ENCODE measurements around the gene PPEF1. TPM values are rescaled to one million over a fixed set of nuclear protein-coding genes. Genes with fewer than 3 reads are reported as not detected.

The PPEF1 gene
- total and polyA plus RNA-seq, 2 of the 8 experiments (the other 6 are each of a cell fraction or from before 2014, with no cell fraction given): 0.08 to 0.30 TPM

- ChIA-PET POLR2A (ENCODE audit: partially characterized antibody) (no interaction called here), CTCF (ENCODE audit: partially characterized antibody) (interaction anchor here (0.5 to 3.5 kb wide), 19 partner anchors 10 to 428 kb away, joined by 3 to 15 read pairs (median 3); partner anchors contain the start of gene PPEF1)
- Histone ChIP-seq H3K9ac (replicated peaks in 1 of 4; ENCODE audit: extremely low read depth in 1 of 4, low read depth in 3 of 4, low read length in 3 of 4) (no peak overlapping the region), H4K20me1 (replicated peaks in 1 of 2; ENCODE audit: control insufficient read depth in 1 of 2, insufficient read depth in 2 of 2, low read length in 2 of 2) (no peaks in the 10 kb centered on the region), H2AK5ac (ENCODE audit: low read depth, low read length) (no peak overlapping the region), H2BK120ac (replicated peaks; ENCODE audit: low read depth, low read length) (no peak overlapping the region), H3K4me1 (replicated peaks in 1 of 4; ENCODE audit: control insufficient read depth in 3 of 4, insufficient read depth in 4 of 4, low read length in 3 of 4) (no peaks in the 10 kb centered on the region; a peak in 1 of 7 replicates), H3K18ac (ENCODE audit: extremely low read depth, low read length) (no peak overlapping the region), H4K91ac (replicated peaks; ENCODE audit: insufficient read length, low read length) (no peak overlapping the region), H3K23ac (ENCODE audit: insufficient read length) (no peak overlapping the region), H2BK15ac (ENCODE audit: low read length) (no peak overlapping the region), H2BK12ac (ENCODE audit: low read depth, low read length) (no peak overlapping the region), H3K36me3 (ENCODE audit: control insufficient read depth in 2 of 4, insufficient read depth in 4 of 4, low read length in 3 of 4) (no peaks in the 10 kb centered on the region), H3K4ac (replicated peaks; ENCODE audit: insufficient read length, low read depth, low read length) (no peak overlapping the region), H3K79me2 (ENCODE audit: control insufficient read depth in 1 of 2, insufficient read depth in 2 of 2, low read length in 2 of 2) (no peaks in the 10 kb centered on the region), H3K9me3 (ENCODE audit: insufficient read depth in 2 of 2, low read depth in 1 of 2, low read length in 1 of 2) (no peaks in the 10 kb centered on the region), H4K5ac (ENCODE audit: insufficient read length, low read depth, low read length) (no peak overlapping the region), H3K4me2 (ENCODE audit: insufficient read depth in 1 of 2, low read depth in 2 of 2, low read length in 2 of 2) (no peak overlapping the region), H3K79me1 (ENCODE audit: low read depth, low read length) (no peaks in the 10 kb centered on the region), H4K8ac (ENCODE audit: extremely low read depth, insufficient read depth, low read length) (no peak overlapping the region), H3K14ac (ENCODE audit: insufficient read length) (no peak overlapping the region), H2BK5ac (ENCODE audit: low read depth, low read length) (no peak overlapping the region), H3K27ac (ENCODE audit: low read depth, low read length) (no peak overlapping the region), H2BK20ac (ENCODE audit: low read length) (no peak overlapping the region), H3K4me3 (ENCODE audit: extremely low read depth in 1 of 4, insufficient read depth in 2 of 4, low read depth in 3 of 4, low read length in 4 of 4) (no peak overlapping the region), H2AFZ (ENCODE audit: low read length) (no peak overlapping the region), H3K56ac (replicated peaks; ENCODE audit: insufficient read length, low read depth, low read length) (no peak overlapping the region), H3K27me3 (replicated peaks in 1 of 4; ENCODE audit: control insufficient read depth in 3 of 4, extremely low read depth in 1 of 4, insufficient read depth in 3 of 4, low read length in 3 of 4) (no peaks in the 10 kb centered on the region; a peak in 1 of 7 replicates), H3K23me2 (ENCODE audit: low read depth, low read length) (peaks cover 2% of the 10 kb centered on the region; the same call in 1 of the 2 replicates)
- DNase-seq (ENCODE audit: low read depth in 1 of 2, low spot score in 2 of 2) (peak in 1 of 2 experiments; percentile 48), FAIRE-seq (peak; percentile 24)
- TF ChIP-seq CTCF (IDR thresholded peaks at IDR 0.05; ENCODE audit: control extremely low read depth in 1 of 3, insufficient read depth in 1 of 3, low read depth in 1 of 3, low read length in 3 of 3): peak; percentile 8 to 49 (median 32); a peak in 3 of 4 replicates
- TF ChIP-seq RAD21 (IDR thresholded peaks at IDR 0.05 in 1 of 2, conservative IDR thresholded peaks at IDR 0.05 in 1 of 2; ENCODE audit: low read depth in 2 of 2, low read length in 2 of 2): peak; percentile 38 to 41
- no peak for TF ChIP-seq CHD1 (IDR thresholded peaks at IDR 0.05; ENCODE audit: low read depth, low read length)
- WGBS, 2 experiments (ENCODE audit: extremely low coverage in 1 of 2, insufficient coverage in 1 of 2, insufficient read length in 1 of 2, insufficient replicate concordance in 2 of 2, low coverage in 1 of 2, low lambda C conversion rate in 2 of 2, missing lambda C conversion rate in 1 of 2): 62% methylated on average over 10 of the region's 11 CpGs; no CpG with 5 or more reads in 1 of the 2 experiments
Measured at GRCh38 chrX:18676470-18676869, 31.0 kb upstream of the PPEF1 start.

All from H1 (cell line).